LNCAP (cell line): Measurements from ENCODE around the gene COMMD2.

ENCODE experiments used
- CTCF ChIP-seq: fragments of 450-650 bp; IDR thresholded peaks from 2 replicates; pipeline ENCODE4 v1.5.1; 2017; ENCODE audit warnings: mild to moderate bottlenecking

COMMD2 gene

GRCh38 chr3:149763565-149764195 lies 11.4 kb upstream of the COMMD2 start:
- TF ChIP-seq CTCF: no peak

- no peak for TF ChIP-seq CTCF
Observed at GRCh38 chr3:149753717-149754116, 1.4 kb upstream of the COMMD2 start.

- TF ChIP-seq CTCF: no peak
Observed at GRCh38 chr3:149752788-149753136, 473 bp upstream of the COMMD2 start.

GRCh38 chr3:149751551-149751950 lies 738 bp downstream of the COMMD2 start:
- no peak for TF ChIP-seq CTCF

GRCh38 chr3:149744606-149745005 lies 7.7 kb downstream of the COMMD2 start:
- no peak for TF ChIP-seq CTCF

- no peak for TF ChIP-seq CTCF
Observed at GRCh38 chr3:149744151-149744550, 8.1 kb downstream of the COMMD2 start.

GRCh38 chr3:149739396-149739795 lies 12.9 kb downstream of the COMMD2 start:
- TF ChIP-seq CTCF: no peak

- TF ChIP-seq CTCF: no peak
Observed at GRCh38 chr3:149738876-149739275, 13.4 kb downstream of the COMMD2 start.
